OCI-LY3 (cell line): ENCODE data around the gene KIF5C.

ENCODE experiments used
- H2AFZ ChIP-seq: fragments of 200-600, 300-600 bp; shearing (Covaris generic); 2 replicates; pipeline ENCODE4 v1.6.0; 2014; ENCODE audit warnings: antibody characterized with exemption, low read depth, low read length
- H3K27ac ChIP-seq: fragments of 200-600, 300-600 bp; sonication (generic); 2 replicates; pipeline ENCODE4 v1.5.1; 2014; ENCODE audit warnings: mild to moderate bottlenecking, low read length, moderate library complexity, mixed read lengths
- H3K27me3 ChIP-seq: fragments of 200-600, 300-600 bp; sonication (generic); 2 replicates; pipeline ENCODE4 v1.6.1; 2014; ENCODE audit warnings: low read depth, low read length, mixed read lengths
- H3K36me3 ChIP-seq: fragments of 200-600, 300-600 bp; sonication (generic); replicated peaks from 2 replicates; pipeline ENCODE3; 2014; ENCODE audit warnings: low read depth, low read length, mixed read lengths
- H3K4me1 ChIP-seq: fragments of 300-600, 200-600 bp; sonication (generic); 2 replicates; pipeline ENCODE4 v1.6.1; 2014; ENCODE audit warnings: low read length, mixed read lengths
- H3K4me2 ChIP-seq: fragments of 200-600, 300-600 bp; sonication (generic); 2 replicates; pipeline ENCODE4 v1.6.1; 2014; ENCODE audit warnings: low read length, mixed read lengths
- H3K4me3 ChIP-seq: fragments of 300-600, 200-600 bp; sonication (generic); 2 replicates; pipeline ENCODE4 v1.5.1; 2014; ENCODE audit warnings: antibody characterized with exemption, mild to moderate bottlenecking, low read length, moderate library complexity
- H3K79me2 ChIP-seq: fragments of 300-600, 200-600 bp; shearing (Covaris generic); 2 replicates; pipeline ENCODE4 v1.6.1; 2014; ENCODE audit warnings: mild to moderate bottlenecking, low read length, mixed read lengths
- H3K9ac ChIP-seq: fragments of 300-600, 200-600 bp; shearing (Covaris generic); 2 replicates; pipeline ENCODE4 v1.6.0; 2014; ENCODE audit warnings: mild to moderate bottlenecking, low read length, moderate library complexity
- H3K9me3 ChIP-seq: fragments of 200-600, 300-600 bp; shearing (Covaris generic); 2 replicates; pipeline ENCODE4 v1.6.1; 2014; ENCODE audit warnings: low read length, mixed read lengths; ENCODE audit not compliant: insufficient read depth
- H4K20me1 ChIP-seq: fragments of 200-600, 300-600 bp; sonication (generic); 2 replicates; pipeline ENCODE4 v1.6.1; 2016; ENCODE audit warnings: low read length, mixed read lengths; ENCODE audit not compliant: insufficient read depth
- EZH2phosphoT487 ChIP-seq: fragments of 200-600 bp; shearing (Covaris generic); IDR thresholded peaks from 2 replicates; pipeline ENCODE4 v1.6.1; 2018; ENCODE audit warnings: antibody characterized with exemption, mixed run types, low read depth
- TF ChIP-seq, protein P1 (sequence below): fragments of 200-600, 300-600 bp; sonication (generic); IDR thresholded peaks from 2 replicates; pipeline ENCODE4 v1.5.1; 2014; ENCODE audit warnings: antibody characterized with exemption, low read length, low read depth

KIF5C gene

DNA sequence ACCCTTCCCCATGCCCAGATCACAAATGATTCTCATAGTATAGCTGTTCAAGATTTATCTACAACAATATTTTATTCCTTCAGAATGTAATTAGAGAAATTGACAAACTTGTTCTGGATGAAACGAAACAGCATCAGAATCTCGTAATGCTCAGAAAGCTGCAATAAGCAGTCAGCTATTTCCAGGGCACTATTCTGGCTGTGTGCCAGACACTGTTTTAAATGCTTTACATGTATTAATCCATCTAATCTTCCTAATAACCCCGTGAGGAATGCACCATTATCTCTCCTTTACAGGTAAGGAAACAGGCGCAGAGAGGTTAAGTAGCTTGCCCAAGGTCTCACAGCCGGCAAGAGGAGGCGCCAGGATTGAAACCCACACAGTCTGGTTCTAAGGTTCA, 153.3 kb downstream of the KIF5C start:
- H4K20me1 ChIP-seq = no peaks in the 10 kb centered on the region
- no peaks in the 10 kb centered on the region for H3K79me2 ChIP-seq
- H3K4me2 ChIP-seq = no peak overlapping the region
- H3K36me3 ChIP-seq = no peaks in the 10 kb centered on the region
- H3K27me3 ChIP-seq = peaks cover 13% of the 10 kb centered on the region; the same call in 1 of the 2 replicates
- no peak for TF ChIP-seq EZH2phosphoT487
- TF ChIP-seq, protein P1, sequence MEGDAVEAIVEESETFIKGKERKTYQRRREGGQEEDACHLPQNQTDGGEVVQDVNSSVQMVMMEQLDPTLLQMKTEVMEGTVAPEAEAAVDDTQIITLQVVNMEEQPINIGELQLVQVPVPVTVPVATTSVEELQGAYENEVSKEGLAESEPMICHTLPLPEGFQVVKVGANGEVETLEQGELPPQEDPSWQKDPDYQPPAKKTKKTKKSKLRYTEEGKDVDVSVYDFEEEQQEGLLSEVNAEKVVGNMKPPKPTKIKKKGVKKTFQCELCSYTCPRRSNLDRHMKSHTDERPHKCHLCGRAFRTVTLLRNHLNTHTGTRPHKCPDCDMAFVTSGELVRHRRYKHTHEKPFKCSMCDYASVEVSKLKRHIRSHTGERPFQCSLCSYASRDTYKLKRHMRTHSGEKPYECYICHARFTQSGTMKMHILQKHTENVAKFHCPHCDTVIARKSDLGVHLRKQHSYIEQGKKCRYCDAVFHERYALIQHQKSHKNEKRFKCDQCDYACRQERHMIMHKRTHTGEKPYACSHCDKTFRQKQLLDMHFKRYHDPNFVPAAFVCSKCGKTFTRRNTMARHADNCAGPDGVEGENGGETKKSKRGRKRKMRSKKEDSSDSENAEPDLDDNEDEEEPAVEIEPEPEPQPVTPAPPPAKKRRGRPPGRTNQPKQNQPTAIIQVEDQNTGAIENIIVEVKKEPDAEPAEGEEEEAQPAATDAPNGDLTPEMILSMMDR = no peak
- no peaks in the 10 kb centered on the region for H3K9me3 ChIP-seq
- H3K27ac ChIP-seq = no peak overlapping the region
- no peak overlapping the region for H2AFZ ChIP-seq
- no peaks in the 10 kb centered on the region for H3K4me1 ChIP-seq
- H3K9ac ChIP-seq = no peak overlapping the region
- no peak overlapping the region for H3K4me3 ChIP-seq

DNA sequence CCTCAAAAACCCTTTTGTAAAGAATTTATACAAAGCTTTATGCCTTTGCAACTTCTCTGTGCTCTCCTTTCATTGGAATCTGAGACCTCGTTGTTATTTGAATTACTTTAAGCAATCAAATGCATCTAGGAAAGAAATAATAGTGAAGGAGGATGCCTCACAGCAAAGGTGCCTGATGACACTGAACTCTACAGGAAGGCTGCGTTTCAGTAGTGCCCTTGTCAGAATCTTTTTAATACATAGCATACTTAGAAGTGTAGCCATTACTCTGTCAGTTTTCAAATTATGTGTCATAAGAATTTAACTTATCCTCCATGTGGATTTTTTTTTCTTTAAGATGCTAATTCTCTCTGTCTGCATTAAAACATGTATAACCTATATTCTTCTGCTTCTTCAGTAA, 153.9 kb downstream of the KIF5C start:
- no peaks in the 10 kb centered on the region for H3K4me1 ChIP-seq
- TF ChIP-seq, protein P1 = no peak
- no peak for TF ChIP-seq EZH2phosphoT487
- H3K4me3 ChIP-seq = no peak overlapping the region
- no peak overlapping the region for H2AFZ ChIP-seq
- peaks cover 13% of the 10 kb centered on the region; the same call in 1 of the 2 replicates for H3K27me3 ChIP-seq
- no peaks in the 10 kb centered on the region for H3K79me2 ChIP-seq
- no peak overlapping the region for H3K4me2 ChIP-seq
- H3K9ac ChIP-seq = no peak overlapping the region
- no peaks in the 10 kb centered on the region for H4K20me1 ChIP-seq
- no peaks in the 10 kb centered on the region for H3K36me3 ChIP-seq
- no peak overlapping the region for H3K27ac ChIP-seq
- no peaks in the 10 kb centered on the region for H3K9me3 ChIP-seq

DNA sequence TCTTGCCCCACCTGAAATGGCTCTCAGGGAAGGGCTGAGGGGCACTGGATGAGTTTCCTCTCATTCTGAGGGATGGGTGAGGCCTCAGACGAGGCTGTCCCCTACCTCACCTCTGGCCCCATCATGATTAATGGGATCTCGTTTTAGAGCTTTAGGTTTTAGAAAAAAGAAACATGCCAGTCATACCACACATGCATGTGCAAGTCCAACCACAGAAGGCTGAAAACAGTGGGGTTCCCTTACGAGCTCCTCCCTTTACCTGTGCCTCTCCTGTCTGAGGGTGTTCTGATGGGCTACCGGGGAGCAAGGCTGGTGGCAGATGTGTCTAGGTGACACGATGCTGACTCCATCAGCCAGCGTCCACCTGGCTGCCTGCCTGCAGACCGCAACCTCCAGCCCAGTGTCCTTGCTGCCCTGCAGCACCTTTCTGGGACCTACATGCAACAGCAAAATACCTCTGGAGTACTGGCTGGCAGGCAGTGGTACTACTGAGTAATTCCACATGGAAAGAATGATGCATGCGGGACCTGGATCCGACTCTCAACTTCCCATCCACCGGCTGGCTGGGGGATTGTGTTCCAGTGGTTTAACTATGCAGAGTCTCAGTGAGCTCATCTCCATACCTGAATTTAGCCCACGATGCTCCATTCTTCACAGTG, 154.4 kb downstream of the KIF5C start:
- H3K79me2 ChIP-seq = no peaks in the 10 kb centered on the region
- H3K9ac ChIP-seq = no peak overlapping the region
- H4K20me1 ChIP-seq = no peaks in the 10 kb centered on the region
- no peak overlapping the region for H3K4me2 ChIP-seq
- H3K4me3 ChIP-seq = no peak overlapping the region
- H3K27ac ChIP-seq = no peak overlapping the region
- no peak overlapping the region for H2AFZ ChIP-seq
- H3K36me3 ChIP-seq = no peaks in the 10 kb centered on the region
- no peaks in the 10 kb centered on the region for H3K4me1 ChIP-seq
- peaks cover 13% of the 10 kb centered on the region; the same call in 1 of the 2 replicates for H3K27me3 ChIP-seq
- no peak for TF ChIP-seq EZH2phosphoT487
- TF ChIP-seq, protein P1 = no peak
- H3K9me3 ChIP-seq = no peaks in the 10 kb centered on the region

DNA sequence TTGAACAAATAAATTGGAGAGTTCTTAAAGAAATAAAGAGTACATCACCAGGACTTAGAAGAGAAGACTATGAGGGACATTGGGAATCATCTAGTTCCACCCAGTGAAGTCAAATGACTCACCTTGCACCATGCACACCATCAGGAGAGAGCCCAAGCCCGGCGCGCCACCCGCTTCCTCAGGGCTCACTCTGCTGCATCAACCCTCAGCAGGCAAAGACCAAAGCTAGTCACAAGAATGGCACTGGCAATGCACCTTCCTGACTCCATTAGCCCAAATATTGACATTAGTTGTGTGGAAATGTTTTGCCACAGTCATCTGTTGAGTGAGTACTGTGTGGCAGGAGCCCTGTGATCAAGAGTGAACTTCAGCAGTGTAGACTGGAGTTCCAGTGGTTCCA, 156.4 kb downstream of the KIF5C start:
- Histone ChIP-seq H3K27ac (no peak overlapping the region), H3K4me1 (no peaks in the 10 kb centered on the region)

More for the DNA sequence above, 156.4 kb downstream of the KIF5C start:
- TF ChIP-seq EZH2phosphoT487 = no peak
- TF ChIP-seq, protein P1 = no peak
- no peaks in the 10 kb centered on the region for H3K9me3 ChIP-seq
- H3K27me3 ChIP-seq = peaks cover 13% of the 10 kb centered on the region; the same call in 1 of the 2 replicates
- no peak overlapping the region for H3K4me2 ChIP-seq
- no peak overlapping the region for H2AFZ ChIP-seq
- no peaks in the 10 kb centered on the region for H4K20me1 ChIP-seq
- H3K4me3 ChIP-seq = no peak overlapping the region
- no peak overlapping the region for H3K9ac ChIP-seq
- no peaks in the 10 kb centered on the region for H3K79me2 ChIP-seq
- no peaks in the 10 kb centered on the region for H3K36me3 ChIP-seq
